GM12878 (cell line): ENCODE data around the gene VIPR2.

Experiments used
- EZH2 ChIP-seq: IDR thresholded peaks from 2 replicates; pipeline ENCODE4 v1.6.1; 2012; ENCODE audit warnings: low read depth, mild to moderate bottlenecking, control low read depth, inconsistent platforms, low read length, borderline replicate concordance; ENCODE audit not compliant: control insufficient read depth
- SUZ12 ChIP-seq: fragments of 200-600 bp; sonication (generic); IDR thresholded peaks from one replicate; pipeline ENCODE4 v1.6.1; 2018; ENCODE audit warnings: antibody characterized with exemption, mild to moderate bottlenecking; ENCODE audit not compliant: unreplicated experiment
- TAF1 ChIP-seq: IDR thresholded peaks from 2 replicates; pipeline ENCODE4 v1.6.1; 2011; ENCODE audit warnings: mild to moderate bottlenecking, low read depth, low read length, borderline replicate concordance
- ZNF274 ChIP-seq: IDR thresholded peaks from one replicate; pipeline ENCODE4 v1.8.0; 2011; ENCODE audit not compliant: insufficient read length, insufficient read depth
- TF ChIP-seq, protein P1 (sequence below): IDR thresholded peaks from 2 replicates; pipeline ENCODE4 v1.6.1; 2011; ENCODE audit warnings: borderline replicate concordance, low read depth, mild to moderate bottlenecking, moderate library complexity, mixed read lengths, low read length; ENCODE audit not compliant: insufficient read depth; ENCODE audit errors: extremely low read length
- TF ChIP-seq, protein P2 (sequence below), 3 experiments: IDR thresholded peaks in 2 of 3; conservative IDR thresholded peaks in 1 of 3; 2 replicates each; pipeline ENCODE4 v1.5.1; 2011; ENCODE audit warnings: low read depth in 3 of 3, low read length in 3 of 3, mild to moderate bottlenecking in 3 of 3, control low read depth in 2 of 3, moderate library complexity in 2 of 3, inconsistent platforms in 1 of 3, mixed read lengths in 1 of 3; ENCODE audit not compliant: control insufficient read depth in 2 of 3, insufficient read depth in 1 of 3; ENCODE audit errors: extremely low read depth in 1 of 3
- TF ChIP-seq, protein P3 (sequence below): IDR thresholded peaks from 2 replicates; pipeline ENCODE4 v1.6.1; 2011; ENCODE audit warnings: low read depth, low read length, improper control_type of control experiment, borderline replicate concordance
- TF ChIP-seq, protein P4 (sequence below): IDR thresholded peaks from 2 replicates; pipeline ENCODE4 v1.6.1; 2012; ENCODE audit warnings: low read depth, low read length, improper control_type of control experiment

GRCh38 chr7:159139639-159140038 is 5.0 kb downstream of the VIPR2 start:
- TF ChIP-seq, protein P1, sequence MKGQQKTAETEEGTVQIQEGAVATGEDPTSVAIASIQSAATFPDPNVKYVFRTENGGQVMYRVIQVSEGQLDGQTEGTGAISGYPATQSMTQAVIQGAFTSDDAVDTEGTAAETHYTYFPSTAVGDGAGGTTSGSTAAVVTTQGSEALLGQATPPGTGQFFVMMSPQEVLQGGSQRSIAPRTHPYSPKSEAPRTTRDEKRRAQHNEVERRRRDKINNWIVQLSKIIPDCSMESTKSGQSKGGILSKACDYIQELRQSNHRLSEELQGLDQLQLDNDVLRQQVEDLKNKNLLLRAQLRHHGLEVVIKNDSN: no peak
- TF ChIP-seq, protein P2, sequence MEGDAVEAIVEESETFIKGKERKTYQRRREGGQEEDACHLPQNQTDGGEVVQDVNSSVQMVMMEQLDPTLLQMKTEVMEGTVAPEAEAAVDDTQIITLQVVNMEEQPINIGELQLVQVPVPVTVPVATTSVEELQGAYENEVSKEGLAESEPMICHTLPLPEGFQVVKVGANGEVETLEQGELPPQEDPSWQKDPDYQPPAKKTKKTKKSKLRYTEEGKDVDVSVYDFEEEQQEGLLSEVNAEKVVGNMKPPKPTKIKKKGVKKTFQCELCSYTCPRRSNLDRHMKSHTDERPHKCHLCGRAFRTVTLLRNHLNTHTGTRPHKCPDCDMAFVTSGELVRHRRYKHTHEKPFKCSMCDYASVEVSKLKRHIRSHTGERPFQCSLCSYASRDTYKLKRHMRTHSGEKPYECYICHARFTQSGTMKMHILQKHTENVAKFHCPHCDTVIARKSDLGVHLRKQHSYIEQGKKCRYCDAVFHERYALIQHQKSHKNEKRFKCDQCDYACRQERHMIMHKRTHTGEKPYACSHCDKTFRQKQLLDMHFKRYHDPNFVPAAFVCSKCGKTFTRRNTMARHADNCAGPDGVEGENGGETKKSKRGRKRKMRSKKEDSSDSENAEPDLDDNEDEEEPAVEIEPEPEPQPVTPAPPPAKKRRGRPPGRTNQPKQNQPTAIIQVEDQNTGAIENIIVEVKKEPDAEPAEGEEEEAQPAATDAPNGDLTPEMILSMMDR (IDR thresholded peaks at IDR 0.05 in 2 of 3, conservative IDR thresholded peaks at IDR 0.05 in 1 of 3; ENCODE audit: control insufficient read depth in 2 of 3, extremely low read depth in 1 of 3, insufficient read depth in 1 of 3, low read depth in 3 of 3, low read length in 3 of 3): no peak
- TF ChIP-seq EZH2 (no peak), SUZ12 (no peak), ZNF274 (no peak), TAF1 (no peak)
- TF ChIP-seq, protein P3, sequence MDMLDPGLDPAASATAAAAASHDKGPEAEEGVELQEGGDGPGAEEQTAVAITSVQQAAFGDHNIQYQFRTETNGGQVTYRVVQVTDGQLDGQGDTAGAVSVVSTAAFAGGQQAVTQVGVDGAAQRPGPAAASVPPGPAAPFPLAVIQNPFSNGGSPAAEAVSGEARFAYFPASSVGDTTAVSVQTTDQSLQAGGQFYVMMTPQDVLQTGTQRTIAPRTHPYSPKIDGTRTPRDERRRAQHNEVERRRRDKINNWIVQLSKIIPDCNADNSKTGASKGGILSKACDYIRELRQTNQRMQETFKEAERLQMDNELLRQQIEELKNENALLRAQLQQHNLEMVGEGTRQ: no peak
- TF ChIP-seq, protein P4, sequence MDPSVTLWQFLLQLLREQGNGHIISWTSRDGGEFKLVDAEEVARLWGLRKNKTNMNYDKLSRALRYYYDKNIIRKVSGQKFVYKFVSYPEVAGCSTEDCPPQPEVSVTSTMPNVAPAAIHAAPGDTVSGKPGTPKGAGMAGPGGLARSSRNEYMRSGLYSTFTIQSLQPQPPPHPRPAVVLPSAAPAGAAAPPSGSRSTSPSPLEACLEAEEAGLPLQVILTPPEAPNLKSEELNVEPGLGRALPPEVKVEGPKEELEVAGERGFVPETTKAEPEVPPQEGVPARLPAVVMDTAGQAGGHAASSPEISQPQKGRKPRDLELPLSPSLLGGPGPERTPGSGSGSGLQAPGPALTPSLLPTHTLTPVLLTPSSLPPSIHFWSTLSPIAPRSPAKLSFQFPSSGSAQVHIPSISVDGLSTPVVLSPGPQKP: no peak
